G401 (cell line): ENCODE data around the gene RUNX3. TPM values are rescaled to one million over a fixed set of nuclear protein-coding genes. Genes with fewer than 3 reads are reported as not detected.

Source experiments
- DNase-seq: peaks from one replicate; pipeline ENCODE4 v3.0.0-alpha.2; 2015; ENCODE audit warnings: low spot score
- in situ Hi-C: cut with HindIII; loops from 2 replicates; pipeline ENCODE4 v1.10.0; 2016; ENCODE audit warnings: low sequenced_read_pairs, mixed read lengths
- total RNA-seq: library from RNA; depleted of rRNA; stranded (reverse); fragments of >200 nt; shearing (Covaris generic); gene quantifications from 2 replicates; pipeline ENCODE4 v1.2.3, GENCODE V29; 2014

Gene RUNX3
- total RNA-seq, 1 experiment from 2014 or later: 0.17 TPM

- in situ Hi-C loops: no loop called here
- DNase-seq: no peak
These were observed 54.8 kb downstream of the RUNX3 start for GRCh38 chr1:24875257-24875656.

GRCh38 chr1:24874611-24875234 is 55.4 kb downstream of the RUNX3 start:
- no peak for DNase-seq
- in situ Hi-C loops: no loop called here

- in situ Hi-C loops: no loop called here
- no peak for DNase-seq
These were observed 56.0 kb downstream of the RUNX3 start for GRCh38 chr1:24874056-24874455.

- in situ Hi-C loops: no loop called here
- no peak for DNase-seq
These were observed 56.9 kb downstream of the RUNX3 start for GRCh38 chr1:24873148-24873547.

GRCh38 chr1:24872061-24872850 is 57.8 kb downstream of the RUNX3 start:
- in situ Hi-C loops: no loop called here
- peak; percentile 2 for DNase-seq

- DNase-seq: no peak
- in situ Hi-C loops: no loop called here
These were observed 58.7 kb downstream of the RUNX3 start for GRCh38 chr1:24871306-24871901.

GRCh38 chr1:24870551-24871195 is 59.4 kb downstream of the RUNX3 start:
- no peak for DNase-seq
- in situ Hi-C loops: no loop called here

GRCh38 chr1:24868016-24868875 is 61.8 kb downstream of the RUNX3 start:
- in situ Hi-C loops: no loop called here
- no peak for DNase-seq

GRCh38 chr1:24867084-24867870 is 62.8 kb downstream of the RUNX3 start:
- in situ Hi-C loops: no loop called here
- DNase-seq: no peak

GRCh38 chr1:24866211-24867083 is 63.6 kb downstream of the RUNX3 start:
- DNase-seq: no peak
- in situ Hi-C loops: no loop called here

- in situ Hi-C loops: no loop called here
- DNase-seq: no peak
These were observed 64.5 kb downstream of the RUNX3 start for GRCh38 chr1:24865587-24865986.

- in situ Hi-C loops: no loop called here
- DNase-seq: no peak
These were observed 64.9 kb downstream of the RUNX3 start for GRCh38 chr1:24865168-24865567.

GRCh38 chr1:24864370-24864777 is 65.7 kb downstream of the RUNX3 start:
- no peak for DNase-seq
- in situ Hi-C loops: loop anchor here (5.0 kb wide), 1 partner anchor 63 kb away; no protein-coding TSS in a partner anchor

- DNase-seq: no peak
- in situ Hi-C loops: loop anchor here (5.0 kb wide), 1 partner anchor 64 kb away; no protein-coding TSS in a partner anchor
These were observed 67.1 kb downstream of the RUNX3 start for GRCh38 chr1:24862775-24863483.

- DNase-seq: no peak
- in situ Hi-C loops: loop anchor here (5.0 kb wide), 1 partner anchor 65 kb away; no protein-coding TSS in a partner anchor
These were observed 68.0 kb downstream of the RUNX3 start for GRCh38 chr1:24861821-24862727.

GRCh38 chr1:24860841-24861240 is 69.2 kb downstream of the RUNX3 start:
- DNase-seq: no peak
- in situ Hi-C loops: loop anchor here (5.0 kb wide), 1 partner anchor 66 kb away; no protein-coding TSS in a partner anchor
